Suprapubic skin (tissue), 4 donors: ENCODE measurements around the gene AMH. TPM values are rescaled to one million over a fixed set of nuclear protein-coding genes. Genes with fewer than 3 reads are reported as not detected.

Experiments used
- DNase-seq, 2 donors: peaks; one replicate each; pipeline ENCODE4 v3.0.0-alpha.2; 2019; ENCODE audit warnings: low spot score in 2 of 2
- H3K27ac ChIP-seq: fragments of 200-600 bp; sonication (generic); one replicate; pipeline ENCODE4 v1.5.1; 2019
- H3K27me3 ChIP-seq: fragments of 200-600 bp; sonication (generic); one replicate; pipeline ENCODE4 v1.5.1; 2019
- H3K36me3 ChIP-seq: fragments of 200-600 bp; sonication (generic); one replicate; pipeline ENCODE4 v1.5.1; 2019
- H3K4me1 ChIP-seq: fragments of 200-600 bp; sonication (generic); one replicate; pipeline ENCODE4 v1.5.1; 2019
- H3K4me3 ChIP-seq: fragments of 200-600 bp; sonication (generic); one replicate; pipeline ENCODE4 v1.5.1; 2019; ENCODE audit warnings: mild to moderate bottlenecking
- H3K9me3 ChIP-seq: fragments of 200-600 bp; sonication (generic); one replicate; pipeline ENCODE4 v1.5.1; 2019
- EP300 ChIP-seq: sonication (generic); formaldehyde crosslinking; IDR thresholded peaks from one replicate; pipeline ENCODE4 v1.6.1; 2017; ENCODE audit warnings: antibody characterized with exemption
- POLR2A ChIP-seq, 2 donors: fragments of 450-650 bp; IDR thresholded peaks; one replicate each; pipeline ENCODE4 v1.6.1; 2017; ENCODE audit warnings: antibody characterized with exemption in 2 of 2, mild to moderate bottlenecking in 2 of 2, moderate library complexity in 2 of 2
- POLR2AphosphoS5 ChIP-seq, 3 donors: sonication (generic); formaldehyde crosslinking; IDR thresholded peaks; one replicate each; pipeline ENCODE4 v1.6.1; 2017; ENCODE audit warnings: antibody characterized with exemption in 3 of 3
- WGBS: methylation state at CpG from one replicate; pipeline ENCODE4 v1.1.5; 2018; 5-methylcytosine and 5-hydroxymethylcytosine counted together
- total RNA-seq, 4 donors: library from RNA; depleted of rRNA; stranded (reverse); fragments of >200 nt; gene quantifications; one replicate each; pipeline ENCODE4 v1.1.0, GENCODE V29; 2016
- TF ChIP-seq, protein P1 (sequence below), 2 donors: fragments of 200-600 bp in 1 of 2; fragments of 450-650 bp in 1 of 2; sonication (generic) in 1 of 2; IDR thresholded peaks; one replicate each; pipeline ENCODE4 v1.5.1; 2016 to 2019; ENCODE audit warnings: antibody characterized with exemption in 2 of 2, mild to moderate bottlenecking in 1 of 2, moderate library complexity in 1 of 2

The AMH gene
- total RNA-seq, 4 donors from 2014 or later = 1.7 to 4.3 (median 3.0) TPM

DNA sequence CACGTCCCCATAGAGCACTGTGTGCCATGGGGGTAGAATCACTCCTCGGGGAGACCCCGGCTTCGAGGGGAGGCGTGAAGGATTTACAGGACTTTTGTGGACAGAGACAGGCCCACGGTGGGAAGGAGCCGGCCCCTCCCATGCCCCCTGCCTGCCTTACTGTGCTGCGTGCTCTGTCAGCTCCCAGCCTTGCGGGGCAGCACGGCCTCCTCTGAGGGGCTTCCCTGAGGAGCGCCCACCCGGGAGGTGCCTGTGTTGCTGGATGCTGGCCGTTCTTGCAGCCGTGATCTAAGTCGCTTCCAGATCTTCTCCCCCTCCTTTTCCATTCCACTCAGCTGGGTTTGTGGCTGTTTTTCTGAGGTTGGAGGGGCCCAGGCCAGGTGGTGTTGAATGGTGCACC is 42.1 kb upstream of the AMH start:
- no CpG with 5 or more reads among the region's 15 CpGs for WGBS
- peaks cover 42% of the 10 kb centered on the region for H3K36me3 ChIP-seq
- TF ChIP-seq, protein P1, sequence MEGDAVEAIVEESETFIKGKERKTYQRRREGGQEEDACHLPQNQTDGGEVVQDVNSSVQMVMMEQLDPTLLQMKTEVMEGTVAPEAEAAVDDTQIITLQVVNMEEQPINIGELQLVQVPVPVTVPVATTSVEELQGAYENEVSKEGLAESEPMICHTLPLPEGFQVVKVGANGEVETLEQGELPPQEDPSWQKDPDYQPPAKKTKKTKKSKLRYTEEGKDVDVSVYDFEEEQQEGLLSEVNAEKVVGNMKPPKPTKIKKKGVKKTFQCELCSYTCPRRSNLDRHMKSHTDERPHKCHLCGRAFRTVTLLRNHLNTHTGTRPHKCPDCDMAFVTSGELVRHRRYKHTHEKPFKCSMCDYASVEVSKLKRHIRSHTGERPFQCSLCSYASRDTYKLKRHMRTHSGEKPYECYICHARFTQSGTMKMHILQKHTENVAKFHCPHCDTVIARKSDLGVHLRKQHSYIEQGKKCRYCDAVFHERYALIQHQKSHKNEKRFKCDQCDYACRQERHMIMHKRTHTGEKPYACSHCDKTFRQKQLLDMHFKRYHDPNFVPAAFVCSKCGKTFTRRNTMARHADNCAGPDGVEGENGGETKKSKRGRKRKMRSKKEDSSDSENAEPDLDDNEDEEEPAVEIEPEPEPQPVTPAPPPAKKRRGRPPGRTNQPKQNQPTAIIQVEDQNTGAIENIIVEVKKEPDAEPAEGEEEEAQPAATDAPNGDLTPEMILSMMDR (IDR thresholded peaks at IDR 0.05) = no peak
- TF ChIP-seq EP300 = no peak
- TF ChIP-seq POLR2AphosphoS5 (IDR thresholded peaks at IDR 0.05) = no peak
- no peak for TF ChIP-seq POLR2A (IDR thresholded peaks at IDR 0.05)
- DNase-seq = no peak
- no peak overlapping the region for H3K4me3 ChIP-seq
- no peaks in the 10 kb centered on the region for H3K27me3 ChIP-seq
- no peaks in the 10 kb centered on the region for H3K9me3 ChIP-seq
- no peak overlapping the region for H3K27ac ChIP-seq
- H3K4me1 ChIP-seq = peaks cover 59% of the 10 kb centered on the region

DNA sequence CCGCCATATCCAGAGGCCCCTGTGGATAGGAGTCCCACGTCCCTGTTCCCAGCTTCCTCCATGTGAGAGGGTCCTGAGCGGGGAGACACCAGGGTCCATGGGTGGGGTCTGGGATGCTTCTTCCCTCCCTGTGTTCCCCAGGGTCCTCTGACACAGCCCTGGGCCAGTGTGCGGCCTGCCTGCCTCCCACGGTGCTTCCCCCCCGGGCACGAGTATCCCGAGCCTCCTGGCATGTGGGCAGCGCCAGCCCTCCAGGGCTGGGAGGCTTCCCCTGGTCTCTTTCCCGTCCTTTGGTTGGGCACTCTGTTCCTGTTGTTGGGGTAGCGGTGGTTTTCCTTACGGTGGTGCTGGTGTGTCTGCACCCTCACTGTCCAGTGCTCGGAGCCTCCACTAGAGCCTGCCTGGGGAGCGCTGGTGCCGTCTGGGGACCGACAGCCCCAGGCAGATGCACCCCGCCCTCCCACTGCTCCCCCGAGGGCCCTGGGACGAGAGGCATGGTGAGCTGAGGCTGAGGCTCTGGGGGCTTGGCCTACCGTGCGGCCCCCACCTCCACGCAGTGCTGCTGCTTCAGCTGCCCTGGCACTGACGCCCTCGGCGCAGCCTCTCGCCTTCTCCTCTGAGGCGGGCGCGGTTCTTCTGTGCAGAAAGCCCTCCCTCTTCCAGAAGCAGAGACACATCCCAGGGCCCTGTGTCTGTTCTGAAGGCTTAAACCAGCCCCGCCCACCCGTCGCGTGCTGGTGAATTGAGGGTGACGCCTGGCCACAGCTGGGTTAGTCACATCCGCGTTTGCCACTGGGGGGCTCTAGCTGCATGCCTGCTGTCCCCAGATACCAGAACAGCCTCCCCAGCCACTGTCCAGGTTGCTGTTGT is 40.9 kb upstream of the AMH start:
- TF ChIP-seq EP300 (no peak), POLR2A (IDR thresholded peaks at IDR 0.05) (no peak), POLR2AphosphoS5 (IDR thresholded peaks at IDR 0.05) (peak in 1 of 3 donors; percentile 11)
- TF ChIP-seq, protein P1 (IDR thresholded peaks at IDR 0.05) = peak in 1 of 2 donors; percentile 19
- Histone ChIP-seq H3K27me3 (no peaks in the 10 kb centered on the region), H3K9me3 (no peaks in the 10 kb centered on the region), H3K36me3 (peaks cover 43% of the 10 kb centered on the region), H3K27ac (peak overlapping the region; percentile 19), H3K4me3 (no peak overlapping the region), H3K4me1 (peaks cover 55% of the 10 kb centered on the region)
- 48% methylated on average over 5 of the region's 36 CpGs for WGBS
- DNase-seq = peak; percentile 88 to 90

DNA sequence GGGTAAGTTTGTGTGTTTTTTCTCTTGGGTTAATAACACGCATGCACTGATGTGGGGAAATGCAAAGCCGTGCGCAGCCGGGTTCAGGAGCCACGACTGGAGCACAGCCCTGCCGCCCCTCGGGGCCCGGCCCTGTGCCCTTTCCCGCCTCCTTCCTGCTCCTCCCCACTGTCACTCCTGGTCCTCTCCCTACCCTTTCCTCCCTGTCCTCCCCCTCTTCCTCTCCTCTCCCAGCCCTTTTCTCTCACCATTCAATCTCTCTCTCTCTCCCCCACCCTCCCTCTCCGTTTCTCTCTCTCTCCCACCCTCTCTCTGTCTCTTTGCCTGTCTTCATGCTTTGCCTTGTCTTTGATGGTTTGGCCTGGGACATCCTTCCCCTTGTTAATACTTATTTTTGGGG is 40.1 kb upstream of the AMH start:
- 40% methylated on average over 10 of the region's 10 CpGs for WGBS

DNA sequence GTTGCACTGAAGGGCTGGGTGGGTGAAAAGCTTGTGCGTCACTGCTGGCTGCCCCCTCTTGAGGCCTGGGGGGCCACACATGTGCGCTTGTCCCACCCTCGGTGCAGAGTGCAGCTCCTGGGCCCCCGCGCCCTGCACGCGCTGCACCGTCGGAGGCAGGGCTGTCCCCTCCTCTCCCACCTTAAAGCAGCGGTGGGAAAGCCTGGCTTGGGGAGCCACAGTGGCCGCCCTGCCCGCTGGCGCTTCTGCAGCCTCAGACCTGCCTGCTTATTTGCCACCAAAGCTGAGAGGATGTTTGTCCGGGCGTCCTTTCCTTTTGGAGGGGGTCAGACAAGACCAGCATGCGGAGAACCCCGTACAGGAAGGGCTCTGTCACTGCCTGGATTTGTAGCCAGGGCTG is 39.7 kb upstream of the AMH start:
- H3K4me1 ChIP-seq = peaks cover 55% of the 10 kb centered on the region
- H3K9me3 ChIP-seq = no peaks in the 10 kb centered on the region
- DNase-seq = no peak
- WGBS = 97% methylated on average over 3 of the region's 17 CpGs
- peak overlapping the region; percentile 13 for H3K27ac ChIP-seq
- peaks cover 51% of the 10 kb centered on the region for H3K36me3 ChIP-seq
- no peaks in the 10 kb centered on the region for H3K27me3 ChIP-seq
- TF ChIP-seq, protein P1 (IDR thresholded peaks at IDR 0.05) = no peak
- TF ChIP-seq POLR2A (IDR thresholded peaks at IDR 0.05) = no peak
- no peak overlapping the region for H3K4me3 ChIP-seq

More for the DNA sequence above, 40.1 kb upstream of the AMH start:
- no peak for TF ChIP-seq POLR2AphosphoS5 (IDR thresholded peaks at IDR 0.05)
- TF ChIP-seq, protein P1 (IDR thresholded peaks at IDR 0.05) = no peak
- no peak for TF ChIP-seq EP300
- TF ChIP-seq POLR2A (IDR thresholded peaks at IDR 0.05) = no peak
- no peak overlapping the region for H3K4me3 ChIP-seq
- peak overlapping the region; percentile 13 for H3K27ac ChIP-seq
- peaks cover 47% of the 10 kb centered on the region for H3K36me3 ChIP-seq
- no peaks in the 10 kb centered on the region for H3K27me3 ChIP-seq
- H3K9me3 ChIP-seq = no peaks in the 10 kb centered on the region
- no peak for DNase-seq
- H3K4me1 ChIP-seq = peaks cover 55% of the 10 kb centered on the region

DNA sequence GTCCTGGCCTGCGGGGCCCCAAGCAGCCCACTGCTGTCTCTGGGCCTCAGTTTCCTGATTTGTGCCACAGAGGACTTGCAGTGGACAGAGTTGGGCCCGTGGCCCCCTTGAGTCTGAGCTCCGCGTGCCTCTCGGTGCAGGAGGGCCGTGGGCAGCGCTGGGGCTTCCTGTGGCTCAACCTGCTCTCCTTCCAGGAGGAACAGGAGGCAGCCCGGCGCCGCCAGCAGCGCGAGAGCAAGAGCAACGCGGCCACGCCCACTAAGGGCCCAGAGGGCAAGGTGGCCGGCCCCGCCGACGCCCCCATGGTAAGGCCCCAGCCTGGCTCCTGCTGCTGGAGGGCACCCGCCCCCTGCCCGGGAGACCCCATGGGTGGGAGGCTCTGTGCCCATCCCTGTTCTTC is 38.9 kb upstream of the AMH start:
- no peak overlapping the region for H3K4me3 ChIP-seq
- H3K4me1 ChIP-seq = peaks cover 52% of the 10 kb centered on the region
- no peaks in the 10 kb centered on the region for H3K27me3 ChIP-seq
- no peaks in the 10 kb centered on the region for H3K9me3 ChIP-seq
- H3K36me3 ChIP-seq = peaks cover 57% of the 10 kb centered on the region
- DNase-seq = no peak
- 82% methylated on average over 15 of the region's 21 CpGs for WGBS
- TF ChIP-seq POLR2AphosphoS5 (IDR thresholded peaks at IDR 0.05) (no peak), EP300 (no peak), POLR2A (IDR thresholded peaks at IDR 0.05) (no peak)
- TF ChIP-seq, protein P1 (IDR thresholded peaks at IDR 0.05) = no peak
- H3K27ac ChIP-seq = no peak overlapping the region
